ENCODE data around the gene CALHM2.

CALHM2 gene

DNA sequence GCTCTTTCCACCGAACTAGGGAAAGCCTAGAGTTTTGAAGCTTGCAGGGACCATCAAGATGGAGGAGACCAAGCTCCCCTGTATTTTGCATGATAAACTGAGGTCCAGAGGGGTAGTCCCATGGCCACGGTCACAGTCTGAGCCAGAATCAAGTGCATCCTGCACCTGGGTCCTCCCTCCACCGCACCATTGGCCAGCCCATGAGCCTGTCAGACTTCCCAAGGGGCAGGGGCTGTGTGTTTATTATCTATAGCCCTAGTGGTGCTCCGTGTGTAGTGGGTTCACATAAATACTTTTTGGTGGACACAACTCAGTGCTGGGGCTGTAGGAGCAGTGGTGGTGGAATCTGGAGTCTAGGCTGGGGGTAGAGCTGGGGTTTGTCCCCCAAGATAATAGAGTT, 23.3 kb upstream of the CALHM2 start:
- no peak for DNase-seq

DNA sequence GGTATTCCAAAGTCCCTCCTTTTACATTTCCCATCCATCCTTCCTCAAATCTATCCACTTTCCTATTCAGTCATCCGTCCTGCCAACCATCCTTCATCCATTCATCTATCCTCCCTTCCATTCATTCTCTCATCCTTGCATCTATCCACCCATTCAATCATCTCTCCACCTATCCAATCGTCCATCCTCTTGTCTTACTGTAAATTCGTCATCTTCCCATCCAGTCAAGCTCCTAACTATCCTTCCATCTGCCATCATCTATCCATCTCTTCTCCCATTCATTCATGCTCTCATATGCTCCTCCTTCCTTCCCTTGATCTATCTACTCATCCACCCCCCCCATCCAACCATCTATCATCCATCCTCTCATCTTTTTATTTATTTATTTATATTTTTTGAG, 21.9 kb upstream of the CALHM2 start:
- DNase-seq: no peak

DNA sequence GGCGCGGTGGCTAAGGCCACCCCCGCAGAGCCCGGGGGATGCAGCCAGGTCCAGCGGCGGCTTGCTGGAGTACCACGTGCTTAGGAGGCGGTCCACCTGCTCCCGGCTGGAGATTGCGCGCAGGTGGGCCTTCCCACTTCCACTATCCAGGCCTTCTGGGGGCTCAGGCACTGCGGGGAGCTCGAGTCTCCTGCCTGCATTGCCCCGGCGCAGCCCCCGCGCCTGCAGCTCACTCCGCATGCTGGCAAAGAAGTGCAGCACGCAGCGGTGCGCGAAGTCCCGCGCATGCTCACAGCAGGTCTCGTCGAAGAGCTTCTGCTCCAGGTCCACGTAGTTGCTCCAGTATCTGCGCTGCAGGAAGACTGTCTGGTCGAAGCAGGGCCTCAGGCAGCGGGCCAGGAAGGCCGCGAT, 21.1 kb upstream of the CALHM2 start:
- DNase-seq: peak; percentile 42

DNA sequence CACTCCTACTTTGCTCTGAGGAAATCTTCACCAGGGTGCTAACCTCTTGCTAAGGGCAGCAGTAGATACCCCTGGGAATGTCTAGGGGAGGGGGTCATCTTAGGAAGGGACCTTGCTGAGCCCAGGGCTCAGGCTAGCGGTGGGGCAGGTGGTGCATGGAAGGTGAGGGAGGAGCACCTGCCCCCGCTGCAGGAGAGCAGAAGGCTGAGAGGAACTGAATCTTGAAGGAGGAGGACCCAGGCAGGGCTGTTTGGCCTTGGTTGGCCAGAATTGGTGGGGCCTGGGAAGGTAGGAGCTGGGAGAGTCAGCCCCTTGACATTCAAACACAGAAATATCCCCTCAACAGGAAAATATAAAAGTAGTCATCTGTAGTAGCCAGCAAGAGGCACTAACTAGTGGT, 19.8 kb upstream of the CALHM2 start:
- DNase-seq: no peak

DNA sequence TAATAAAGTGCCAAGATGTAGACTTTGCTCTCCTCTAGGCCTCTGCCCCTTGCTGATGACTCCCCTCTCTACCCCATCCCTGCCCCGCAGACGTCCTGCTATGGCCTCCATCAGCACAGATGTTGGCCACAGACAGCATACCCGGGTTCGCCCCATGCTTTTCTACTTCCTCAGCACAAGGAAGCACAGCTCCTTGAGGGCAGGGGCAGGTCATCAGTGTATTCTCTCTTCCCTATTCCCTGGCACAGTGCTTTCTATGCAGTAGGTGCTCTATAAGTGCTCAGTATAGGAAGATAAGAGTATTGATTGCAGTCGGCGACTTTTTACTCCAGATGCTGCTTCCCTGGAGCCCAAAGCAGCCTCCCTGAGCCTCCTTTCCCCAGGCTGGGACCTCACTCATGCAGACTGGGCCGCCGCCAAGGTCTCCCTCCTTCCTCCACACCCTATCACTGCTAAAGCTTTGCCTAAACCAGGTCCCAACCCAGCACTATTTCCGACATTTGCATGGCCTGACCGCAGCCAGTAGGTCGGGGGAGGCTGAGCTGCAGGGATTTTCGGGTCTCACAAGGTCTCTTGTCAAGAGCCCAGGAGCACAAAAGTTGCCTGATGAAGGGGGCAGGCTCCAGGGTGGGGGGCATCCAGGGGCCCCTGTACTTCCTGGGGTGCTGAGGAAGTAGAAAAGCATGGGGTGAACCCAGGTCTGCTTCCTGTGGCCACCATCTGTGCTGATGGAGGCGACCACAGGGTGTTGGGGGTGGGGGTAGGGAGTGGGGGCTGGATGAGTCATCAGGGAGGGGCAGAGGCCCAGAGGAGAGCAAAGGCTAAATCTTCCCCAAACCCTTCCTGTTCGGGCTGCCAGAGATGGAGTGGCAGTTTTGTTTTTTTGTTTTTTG, 18.8 kb upstream of the CALHM2 start:
- no peak for DNase-seq

DNA sequence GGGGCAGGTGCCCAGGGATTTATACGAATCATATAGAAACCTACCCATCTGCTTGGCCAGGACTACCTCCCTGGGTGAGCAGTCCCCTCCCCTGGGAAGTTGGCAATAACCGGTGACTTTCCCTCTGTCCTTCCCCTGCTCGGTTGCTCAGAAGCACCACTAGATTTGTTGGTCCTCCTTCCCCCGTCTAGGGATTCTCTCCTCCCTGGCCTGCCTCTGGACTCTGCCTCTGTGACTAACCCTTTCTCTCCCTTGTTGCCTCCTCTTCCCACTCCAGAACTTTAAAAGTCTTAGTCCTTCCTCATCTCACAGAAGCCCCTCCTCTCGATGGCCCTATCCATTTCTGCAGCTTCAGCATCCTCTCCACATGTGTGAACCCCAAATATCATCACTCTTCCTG, 17.0 kb upstream of the CALHM2 start:
- DNase-seq: no peak

DNA sequence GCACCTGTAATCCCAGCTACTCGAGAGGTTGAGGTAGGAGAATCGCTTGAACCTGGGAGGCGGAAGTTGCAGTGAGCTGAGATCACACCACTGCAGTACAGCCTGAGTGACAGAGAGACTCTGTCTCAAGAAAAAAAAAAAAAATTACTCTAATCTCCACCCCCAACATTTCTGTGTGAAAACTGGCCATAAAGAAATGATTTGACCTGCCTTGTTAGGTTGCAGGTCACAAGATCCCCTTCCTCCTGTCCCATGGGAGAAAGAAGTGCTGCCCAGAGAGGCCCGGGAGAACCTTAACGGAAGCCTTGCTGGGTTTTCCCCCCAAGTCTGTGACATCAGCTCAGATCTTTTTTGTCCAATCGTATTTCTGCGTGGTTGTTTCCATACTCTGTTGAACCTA, 15.2 kb upstream of the CALHM2 start:
- no peak for DNase-seq

DNA sequence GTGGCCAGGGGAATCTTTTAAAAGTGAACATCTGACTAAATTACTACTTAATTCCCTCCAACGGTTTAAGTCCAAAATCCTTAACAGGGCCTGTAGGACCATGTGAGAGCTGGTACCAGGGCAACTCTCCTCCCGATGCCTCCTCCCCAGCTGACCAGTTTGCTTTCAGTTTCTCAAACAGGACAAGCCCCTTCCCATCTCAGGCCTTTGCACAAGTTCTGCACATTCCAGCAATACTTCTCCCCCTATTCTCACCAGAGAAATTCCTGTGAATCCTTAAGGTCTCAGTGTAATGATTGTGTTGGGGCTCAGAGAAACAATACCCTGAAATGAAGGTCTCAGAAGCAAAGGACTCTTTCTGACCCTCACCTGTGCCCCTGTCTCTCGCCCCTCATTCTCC, 14.6 kb upstream of the CALHM2 start:
- DNase-seq: no peak

DNA sequence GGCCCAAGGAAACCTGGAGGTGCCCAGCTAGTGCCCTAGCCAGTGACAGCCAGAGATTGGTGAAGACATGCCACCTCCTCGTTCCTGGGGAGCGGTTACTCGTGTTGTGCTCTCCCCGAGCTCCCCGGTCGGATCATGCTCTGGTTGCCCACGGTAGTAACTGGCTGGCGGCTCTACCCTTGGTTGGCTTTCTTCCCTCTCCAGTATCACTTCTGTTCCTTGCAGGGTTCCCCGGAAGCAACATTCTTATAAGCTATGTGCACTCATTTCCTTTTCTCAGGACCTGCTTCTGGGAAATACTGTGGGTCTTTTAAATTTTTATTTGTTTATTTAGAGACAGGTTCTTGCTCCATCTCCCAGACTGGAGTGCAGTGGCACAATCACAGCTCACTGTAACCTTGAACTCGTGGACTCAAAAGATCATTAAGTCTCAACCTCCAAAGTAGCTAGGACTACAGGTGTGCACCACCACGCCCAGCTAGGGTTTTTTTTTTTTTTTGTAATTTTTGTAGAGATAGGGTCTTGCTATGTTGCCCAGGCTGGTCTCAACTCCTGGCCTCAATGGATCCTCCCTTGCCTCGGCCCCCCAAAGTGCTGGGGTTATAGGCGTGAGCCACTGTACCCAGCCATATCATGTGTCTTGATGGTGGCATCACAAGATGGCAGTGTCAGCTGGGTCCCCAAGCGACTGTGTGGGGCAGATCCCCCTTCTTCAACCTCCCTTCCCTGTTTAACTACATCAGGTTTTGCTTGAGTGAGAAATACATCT, 13.4 kb upstream of the CALHM2 start:
- DNase-seq: no peak

DNA sequence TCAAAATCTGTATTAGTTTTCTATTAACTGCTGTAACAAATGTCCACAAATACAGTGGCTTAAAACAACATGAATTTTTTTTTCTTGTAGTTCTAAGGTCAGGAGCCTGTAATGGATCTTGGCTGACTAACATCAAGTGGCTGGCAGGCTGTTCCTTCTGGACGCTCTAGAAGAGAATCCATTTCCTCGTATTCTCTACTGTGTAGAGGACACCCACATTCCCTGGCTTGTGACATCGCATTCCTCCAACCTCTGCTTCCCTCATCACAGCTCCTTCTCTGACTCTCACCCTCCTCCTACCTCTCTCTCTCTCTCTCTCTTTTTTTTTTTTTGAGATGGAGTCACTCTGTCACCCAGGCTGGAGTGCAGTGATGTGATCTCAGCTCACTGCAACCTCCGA, 11.3 kb upstream of the CALHM2 start:
- no peak for DNase-seq

DNA sequence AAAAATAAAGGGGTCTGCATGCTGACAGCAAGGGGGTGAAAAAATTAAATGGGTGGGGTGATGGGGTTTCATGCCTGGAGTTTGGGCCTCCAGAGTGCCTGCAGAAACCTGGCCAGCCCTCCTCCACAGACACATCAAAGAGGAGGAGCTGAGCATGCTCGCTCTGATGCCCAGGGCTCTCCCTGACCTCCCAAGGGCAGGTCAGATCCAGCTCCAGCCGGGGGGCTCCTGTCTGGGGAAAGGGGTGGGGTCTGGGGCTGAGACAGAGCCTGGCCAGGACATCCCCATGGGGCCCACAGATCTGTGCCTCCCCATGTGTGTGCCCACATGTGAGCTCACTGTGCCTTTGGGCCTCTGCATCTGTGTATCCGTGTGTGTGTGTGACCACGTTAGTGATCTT, 7.4 kb upstream of the CALHM2 start:
- no peak for DNase-seq

DNA sequence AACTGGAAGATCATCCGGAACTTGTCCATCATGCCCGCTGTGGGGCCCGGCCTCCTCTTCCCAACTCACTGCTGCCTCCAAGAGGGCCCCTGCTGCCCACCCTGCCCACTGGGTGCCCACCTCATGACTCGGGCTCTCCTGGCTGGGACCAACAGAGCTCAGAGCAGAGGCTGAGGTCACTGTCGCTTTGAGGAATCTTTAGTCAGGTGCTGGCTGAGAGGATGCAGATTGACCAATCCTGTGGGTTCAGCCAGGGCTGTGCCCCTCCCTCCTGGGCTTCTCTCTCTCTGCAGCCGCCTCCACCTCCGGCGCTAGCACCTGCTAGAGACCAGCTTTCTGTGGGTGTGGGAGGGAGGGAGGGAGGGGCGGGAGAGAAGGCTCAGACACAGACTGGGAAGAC, 6.5 kb upstream of the CALHM2 start, which contains the start of gene CALHM1:
CALHM1 (minus strand) TSS at position 181 of the 400 bp plus-strand sequence; CDS start at position 32, 149 bp downstream.
- no peak for DNase-seq

DNA sequence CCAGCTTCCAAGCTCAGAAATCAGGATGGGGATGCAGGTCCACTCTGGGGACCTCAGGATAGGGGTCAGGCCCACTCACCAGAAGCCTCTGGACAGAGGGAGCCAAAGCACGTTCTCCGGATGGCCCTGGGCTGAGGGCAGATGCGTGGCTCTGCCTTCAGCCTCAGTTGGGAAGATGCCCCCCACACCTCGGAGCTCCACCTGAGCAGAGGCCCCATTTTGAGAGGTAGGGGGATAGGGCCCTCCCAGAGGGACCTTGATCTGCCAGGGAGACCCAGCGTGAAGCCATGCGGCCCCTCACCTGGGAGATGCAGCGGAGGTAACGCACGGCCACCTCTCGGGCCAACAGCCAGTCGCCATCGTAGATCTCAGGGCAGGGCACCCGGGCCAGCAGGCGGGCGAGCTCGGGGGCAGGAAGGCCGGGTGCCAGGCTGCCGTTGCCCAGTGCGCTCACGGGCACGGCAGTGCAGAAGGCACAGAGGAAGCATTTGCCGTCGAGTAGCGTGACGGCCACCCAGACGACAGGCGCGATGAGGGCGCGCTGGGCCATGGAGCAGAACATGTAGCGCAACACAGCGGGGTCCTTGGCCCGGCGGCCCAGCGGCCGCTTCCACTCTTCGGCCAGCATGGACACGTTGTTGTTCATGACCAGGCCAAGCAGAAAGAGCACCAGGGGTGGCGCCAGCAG, 5.9 kb upstream of the CALHM2 start:
- no peak for DNase-seq

DNA sequence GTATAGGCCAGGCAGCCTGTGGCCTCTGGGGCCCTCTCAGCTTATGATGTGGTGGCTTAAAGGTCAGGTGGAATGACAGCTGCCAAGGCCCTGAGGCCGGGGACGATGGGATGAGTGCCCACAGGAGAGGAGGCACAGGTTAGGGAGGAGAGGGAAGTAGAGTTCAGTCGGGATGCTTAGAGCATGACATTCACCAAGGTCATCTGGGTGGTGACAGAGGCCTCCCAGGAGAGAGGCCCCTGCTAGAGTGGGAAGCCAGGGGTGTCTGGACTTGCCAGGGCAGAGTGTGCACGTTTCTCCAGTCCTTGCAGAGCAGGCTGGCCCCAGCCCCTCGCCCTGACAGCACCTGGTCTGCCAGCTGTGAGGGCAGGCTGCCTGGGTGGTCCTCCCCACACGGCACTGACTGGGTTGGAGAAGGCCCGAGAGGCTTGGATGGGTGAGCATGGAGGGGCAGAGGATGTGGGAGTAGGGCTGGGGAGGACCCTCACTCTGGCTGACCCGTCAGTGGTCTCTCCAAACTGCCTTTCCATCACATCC, 5.1 kb upstream of the CALHM2 start:
- DNase-seq: no peak

DNA sequence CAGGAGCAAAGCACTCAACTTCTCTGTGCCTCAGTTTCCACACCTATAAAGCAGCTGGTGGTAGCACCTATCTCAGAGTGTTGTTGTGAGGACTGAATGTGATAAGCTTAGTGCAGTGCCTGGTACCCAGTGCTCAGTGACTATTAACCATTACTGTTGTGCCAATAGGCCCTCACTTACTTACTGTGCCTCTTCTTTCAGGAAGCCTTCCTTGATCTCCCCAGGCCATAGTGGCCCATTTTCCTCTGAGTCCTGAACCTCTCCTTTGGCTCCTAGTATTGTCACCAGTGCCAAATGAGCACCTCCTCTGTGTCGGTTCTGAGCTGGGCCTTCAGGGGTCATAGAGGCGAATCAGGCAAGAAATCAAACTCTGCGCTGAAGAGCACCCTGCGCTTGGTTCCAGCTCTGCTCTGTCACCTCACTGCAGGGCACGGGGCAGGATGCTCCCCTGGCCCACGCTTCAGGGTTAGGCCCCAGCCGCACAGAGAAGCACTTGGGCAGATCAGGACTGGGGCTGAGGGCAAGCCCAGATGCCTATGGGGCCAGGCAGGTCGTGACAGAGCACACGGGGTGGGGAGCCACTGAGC, 4.0 kb upstream of the CALHM2 start:
- DNase-seq: no peak

DNA sequence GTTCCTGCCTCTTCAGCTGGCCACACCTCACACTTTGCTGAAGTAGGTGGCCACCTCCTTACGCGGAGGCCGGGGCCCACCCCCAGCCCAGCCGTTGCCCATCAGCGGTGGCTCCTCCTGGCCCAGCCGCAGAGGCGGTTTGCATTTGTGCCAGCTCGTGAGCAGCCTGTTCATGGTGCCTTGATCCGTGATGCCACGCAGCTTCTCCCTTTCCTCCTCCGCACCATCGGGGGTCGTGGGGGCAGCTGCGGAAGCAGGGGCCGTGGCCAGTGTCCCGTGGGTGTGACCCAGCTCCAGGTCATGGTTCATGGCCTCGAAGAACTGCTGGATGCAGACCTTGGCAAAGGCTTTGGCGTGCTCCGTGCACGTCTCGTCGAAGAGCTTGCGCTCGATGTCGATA, 3.1 kb upstream of the CALHM2 start:
- DNase-seq: no peak

DNA sequence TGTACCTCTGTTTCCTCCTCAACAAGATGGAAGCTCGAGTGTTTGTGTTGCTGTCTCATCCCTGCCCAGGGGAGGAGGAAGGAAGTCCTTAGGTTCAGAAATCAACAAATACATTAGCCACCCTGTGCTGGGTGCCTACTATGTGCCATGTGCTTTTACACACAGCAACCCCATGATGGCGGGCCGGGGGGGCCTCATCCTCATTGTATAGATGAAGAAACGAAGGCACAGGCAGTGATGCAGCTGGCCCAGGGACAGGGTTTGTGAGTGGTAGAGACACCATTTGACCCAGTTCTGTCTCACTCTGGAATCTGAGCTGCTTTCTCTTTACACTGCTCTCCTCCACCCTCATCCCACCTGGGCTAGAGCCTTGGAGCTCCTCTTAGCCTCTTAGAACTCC, 1.9 kb upstream of the CALHM2 start:
- no peak for DNase-seq

DNA sequence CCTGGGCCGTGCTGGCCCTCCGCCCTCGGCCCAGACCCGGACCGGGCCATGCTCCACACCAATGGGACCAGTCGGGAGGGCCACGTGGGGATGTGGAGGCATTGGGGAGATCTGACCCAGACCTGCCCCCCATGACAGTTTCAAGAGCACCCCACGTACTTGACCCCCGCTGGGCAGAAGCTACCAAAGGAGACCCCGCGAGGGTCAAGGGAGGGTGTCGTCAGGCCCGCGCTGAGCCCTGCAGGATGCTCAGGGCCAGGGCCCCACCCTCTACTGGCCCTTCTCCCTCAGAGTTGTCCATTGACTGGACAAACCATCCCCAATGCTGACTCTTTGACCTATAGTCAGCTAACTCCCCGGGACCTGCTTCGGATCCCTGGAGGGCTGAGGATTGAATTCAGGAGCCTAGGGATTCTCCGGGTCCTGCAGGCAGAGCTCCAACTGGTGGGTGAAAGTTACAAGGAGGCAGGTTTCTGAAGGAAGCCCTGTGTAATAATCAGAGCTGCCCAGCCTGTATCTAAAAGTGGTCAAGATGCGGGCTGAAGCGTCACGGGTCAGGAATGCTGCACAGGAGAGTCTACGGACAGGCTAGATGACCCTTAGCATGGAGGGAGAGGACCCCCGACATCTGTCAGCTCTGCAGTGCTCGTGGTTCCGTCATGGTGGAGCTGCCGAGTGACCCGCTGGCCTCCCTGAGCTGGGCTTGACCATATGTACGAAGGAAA, 498 bp upstream of the CALHM2 start:
- DNase-seq: no peak

DNA sequence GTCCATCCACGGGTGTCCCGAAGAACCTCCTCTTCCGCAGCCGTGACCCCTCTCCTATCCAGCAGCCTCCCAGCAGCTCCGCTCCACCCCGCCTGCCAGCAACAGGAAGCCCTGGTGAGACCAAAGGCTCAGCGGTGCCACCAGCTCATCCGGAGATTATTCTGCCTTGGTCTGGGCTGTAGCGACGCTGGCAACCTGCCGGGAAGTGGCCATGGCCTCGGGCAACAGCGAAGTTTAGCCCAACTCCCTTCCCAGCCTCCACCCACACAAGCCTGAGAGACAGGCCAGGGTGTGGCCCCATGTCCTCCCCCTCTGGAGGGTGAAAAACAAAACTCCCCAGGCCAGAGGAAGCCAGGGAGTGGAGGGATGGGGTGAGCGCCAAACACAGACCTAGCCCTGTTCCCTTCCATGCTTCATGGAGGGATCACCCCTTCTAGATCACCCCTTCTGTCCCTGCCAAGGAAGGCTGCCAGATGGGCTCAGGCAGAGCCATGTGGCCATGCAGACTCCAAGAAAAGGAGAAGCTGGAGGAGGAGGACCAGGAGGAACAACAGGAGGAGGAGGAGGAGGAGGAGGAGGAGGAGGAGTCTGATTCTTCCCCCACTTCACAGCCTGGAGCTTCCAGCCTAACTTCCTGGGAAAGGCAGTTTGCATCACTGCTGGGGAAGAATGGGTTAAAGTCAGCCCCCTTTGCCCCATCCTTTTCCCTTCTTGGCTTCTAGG, 918 bp downstream of the CALHM2 start:
- no peak for DNase-seq

DNA sequence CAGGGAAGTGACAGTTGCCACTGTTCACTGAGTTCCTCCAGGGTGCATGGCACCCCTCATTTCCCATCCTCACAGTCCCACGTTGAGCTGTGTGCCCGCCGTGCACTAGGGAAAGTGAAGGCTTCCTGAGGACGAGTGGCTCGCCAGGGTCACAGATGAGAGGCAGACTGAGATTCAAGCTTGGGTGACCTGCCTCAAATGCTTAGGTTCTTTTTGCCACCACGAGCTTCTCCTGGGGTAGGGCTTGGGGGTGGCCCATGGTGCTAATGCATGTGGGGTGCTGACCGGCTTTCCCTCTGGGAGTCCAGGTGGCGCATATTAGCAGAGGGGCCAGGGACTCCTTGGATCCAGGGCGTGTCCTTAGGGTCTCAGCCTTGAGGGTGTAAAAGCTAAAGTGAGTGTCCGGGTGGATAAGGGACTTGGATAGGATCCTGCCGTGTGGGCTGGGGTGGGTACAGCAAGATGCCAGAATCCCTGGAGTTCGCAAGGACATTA, 1.9 kb downstream of the CALHM2 start:
- no peak for DNase-seq

Data from retina (tissue), 1 donor.